HG03571 (cell line): ENCODE results near the gene COL4A2.

Source experiments
- ATAC-seq: cut with Tn5 transposase; IDR thresholded peaks from one replicate; pipeline ENCODE4 v1.9.1; 2021; ENCODE audit not compliant: unreplicated experiment

The COL4A2 gene

DNA sequence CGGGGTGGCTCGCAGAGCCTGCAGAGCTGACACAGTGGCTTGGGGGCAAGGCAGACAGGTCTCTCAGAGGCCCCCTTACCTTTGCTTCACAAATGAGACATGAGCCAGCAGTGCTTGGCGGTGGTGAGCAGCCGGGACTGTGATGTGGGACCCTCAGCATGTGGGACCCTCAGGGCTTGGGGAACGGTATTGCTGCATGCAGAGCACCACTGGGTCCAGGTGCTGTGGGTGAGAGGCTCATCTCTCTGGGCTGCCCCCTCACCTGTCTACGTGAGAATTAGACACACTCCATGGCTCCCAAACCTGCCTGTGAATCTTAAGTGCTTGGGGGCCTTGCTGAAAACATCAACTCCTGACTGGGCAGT is 106.6 kb downstream of the COL4A2 start:
- ATAC-seq, result no peak

- no peak for ATAC-seq
Measured at GRCh38 chr13:110414283-110414682, 107.2 kb downstream of the COL4A2 start.

- ATAC-seq, result no peak
Measured at GRCh38 chr13:110414931-110415330, 107.8 kb downstream of the COL4A2 start.

GRCh38 chr13:110415669-110416068 is 108.6 kb downstream of the COL4A2 start:
- no peak for ATAC-seq

DNA sequence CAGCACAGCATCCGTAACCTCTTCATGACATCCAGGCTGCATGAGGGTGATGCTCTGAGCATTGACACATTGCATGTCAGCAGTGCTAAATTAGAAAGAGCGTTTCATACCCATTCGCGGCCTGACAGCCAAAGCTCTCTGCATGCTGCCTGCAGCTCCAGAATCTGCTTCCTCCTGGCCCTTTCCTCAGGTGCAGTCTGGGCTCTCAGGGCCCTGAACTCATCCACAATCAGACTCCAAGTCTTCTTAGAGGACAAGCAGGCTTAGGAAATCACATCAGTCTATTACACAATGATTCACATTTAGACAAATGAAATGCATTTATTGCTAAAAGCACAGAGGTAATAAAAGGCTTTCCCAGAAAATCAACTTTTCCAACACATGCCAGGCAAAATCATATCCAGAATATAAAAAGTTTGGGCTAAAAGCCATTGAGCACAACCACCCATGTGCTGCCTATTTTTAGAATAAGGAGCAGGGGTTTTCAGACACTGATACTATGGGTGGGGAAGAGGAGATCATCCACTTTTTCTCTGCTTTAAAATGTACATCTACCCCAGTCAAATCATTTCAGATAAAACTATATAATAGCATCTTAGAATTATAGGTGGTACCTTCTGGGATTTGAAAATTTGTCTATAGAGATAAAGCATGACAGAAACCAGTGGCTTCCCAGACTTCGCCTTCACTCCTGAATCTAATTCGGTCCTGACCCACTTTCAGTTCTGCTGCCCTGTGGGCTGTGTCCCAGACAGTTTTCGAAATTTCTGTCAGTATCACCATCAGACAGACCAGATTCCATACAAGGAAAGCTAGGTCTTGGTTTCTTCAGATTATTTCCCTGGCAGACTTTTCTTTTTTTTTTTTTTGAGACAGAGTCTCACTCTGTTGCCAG is 109.3 kb downstream of the COL4A2 start:
- ATAC-seq, result no peak

DNA sequence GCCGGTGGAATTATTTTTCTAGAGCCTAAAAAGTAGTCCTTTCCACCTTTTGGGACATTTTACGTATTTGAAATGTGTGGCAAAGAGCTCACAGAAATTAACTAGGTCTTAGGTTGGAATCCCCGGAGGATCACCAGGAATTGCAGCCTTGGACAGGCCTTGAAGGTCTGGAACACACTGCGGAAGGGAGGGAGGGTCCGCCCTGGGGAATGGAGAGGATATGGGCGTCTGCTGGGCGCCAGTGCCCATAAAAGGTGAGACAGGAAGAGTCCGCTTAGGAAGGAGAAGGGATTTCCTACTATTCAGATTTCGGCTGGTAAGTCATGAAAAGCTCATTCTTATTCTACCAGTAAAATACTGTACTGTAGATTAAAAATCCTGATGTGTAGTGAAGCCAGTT is 111.9 kb downstream of the COL4A2 start:
- ATAC-seq, result no peak

- ATAC-seq, result no peak
Measured at GRCh38 chr13:110419381-110419791, 112.3 kb downstream of the COL4A2 start.

DNA sequence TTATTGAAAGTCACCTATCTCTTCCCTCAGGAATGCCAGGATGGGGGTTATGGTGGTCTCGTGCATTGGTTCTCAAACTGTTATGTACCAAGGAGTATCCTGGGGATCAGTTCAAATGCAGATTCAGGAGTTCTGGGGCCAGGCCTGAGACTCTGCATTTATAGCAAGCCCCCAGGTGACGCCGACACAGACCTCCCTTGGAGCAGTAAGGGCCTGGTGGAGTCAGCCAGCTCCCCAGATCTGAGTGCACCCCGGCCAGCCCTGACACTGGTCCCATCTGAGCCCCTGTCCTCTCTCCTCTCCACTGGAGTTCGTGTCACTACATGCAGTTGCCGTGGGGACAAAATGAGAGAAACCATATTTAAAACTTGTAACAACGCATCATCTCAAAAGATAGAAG is 112.9 kb downstream of the COL4A2 start:
- no peak for ATAC-seq

DNA sequence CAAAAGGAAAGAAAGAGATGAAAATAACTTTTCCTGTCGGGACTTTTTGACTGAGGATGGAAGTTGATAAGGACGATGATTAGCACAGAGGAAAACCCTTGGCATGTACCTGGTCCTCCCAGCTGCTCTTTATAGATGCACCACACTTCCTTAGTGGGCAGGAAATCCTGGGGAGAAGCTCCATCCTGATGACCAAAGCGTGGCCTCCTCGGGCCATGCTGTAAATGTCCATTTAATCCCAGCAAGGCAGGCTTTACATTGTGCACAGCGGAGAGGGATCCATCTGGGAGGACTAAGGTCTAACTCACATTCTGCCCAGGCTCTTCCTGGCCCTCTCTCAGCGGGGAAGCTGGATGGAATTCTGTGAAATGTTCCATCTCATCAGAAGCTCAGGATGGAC is 113.5 kb downstream of the COL4A2 start:
- ATAC-seq, result no peak

GRCh38 chr13:110421061-110421460 is 114.0 kb downstream of the COL4A2 start:
- no peak for ATAC-seq

GRCh38 chr13:110421696-110422385 is 114.8 kb downstream of the COL4A2 start:
- ATAC-seq, result no peak

DNA sequence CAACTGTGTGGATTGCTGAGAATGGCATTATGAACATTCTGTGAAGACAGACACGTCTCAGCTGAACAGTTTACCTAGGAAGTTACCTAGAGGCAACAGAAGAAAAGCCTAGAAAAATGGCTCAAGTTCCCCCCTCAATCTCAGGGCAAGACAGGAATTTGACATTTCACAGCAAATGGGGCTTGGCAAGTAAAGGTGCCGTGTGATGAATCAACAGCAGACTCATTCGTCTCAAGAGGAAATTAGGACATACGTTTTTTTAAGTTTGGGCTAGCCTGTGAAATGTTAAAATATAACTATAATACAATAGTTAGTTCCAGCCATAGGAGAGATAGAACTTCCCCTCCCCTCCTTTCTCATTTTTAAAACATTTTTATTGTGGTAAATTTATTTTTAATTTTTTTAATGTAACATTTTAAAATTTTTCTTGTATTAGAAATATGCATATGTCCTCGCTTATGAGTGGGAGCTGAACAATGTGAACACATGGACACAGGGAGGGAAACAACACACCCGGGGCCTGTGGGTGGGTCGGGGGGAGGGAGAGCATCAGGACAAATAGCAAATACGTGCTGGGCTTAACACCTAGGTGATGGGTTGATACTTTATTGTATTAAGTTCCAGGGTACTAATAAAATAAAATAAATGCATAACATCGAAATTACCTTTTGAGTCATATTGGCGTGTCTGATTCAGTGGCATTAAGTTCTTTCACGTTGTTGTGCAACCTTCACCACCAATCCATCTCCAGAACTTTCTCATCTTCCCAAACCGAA is 116.0 kb downstream of the COL4A2 start:
- ATAC-seq, result no peak

DNA sequence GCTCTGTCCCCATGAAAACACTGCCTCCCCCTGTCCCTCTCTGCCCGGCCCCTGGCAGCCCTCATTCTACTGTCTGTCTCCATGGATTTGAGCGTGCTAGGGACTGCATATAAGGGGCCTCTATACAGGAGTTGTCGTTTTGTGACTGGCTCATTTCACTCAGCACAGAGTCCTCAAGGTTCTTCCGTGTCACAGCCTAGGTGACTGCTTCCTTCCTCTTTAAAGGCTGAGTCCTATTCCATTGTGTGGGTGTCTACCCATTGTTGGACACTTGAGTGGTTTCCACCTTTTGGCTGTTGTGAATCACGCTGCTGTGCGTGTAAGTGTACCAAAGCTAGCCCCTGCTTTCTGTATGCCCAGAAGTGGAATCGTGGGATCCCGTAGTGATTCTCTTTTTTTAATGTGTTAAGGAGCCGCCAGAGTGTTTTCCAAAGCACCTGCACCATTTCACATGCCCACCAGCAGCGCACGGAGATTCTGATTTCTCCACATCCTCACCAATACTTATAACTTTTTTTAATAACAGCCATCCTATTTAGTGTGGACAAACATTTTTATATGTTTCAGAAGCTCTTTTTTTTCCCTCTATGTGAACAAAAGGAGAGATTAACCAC is 116.7 kb downstream of the COL4A2 start:
- ATAC-seq, result no peak

- no peak for ATAC-seq
Measured at GRCh38 chr13:110424569-110425443, 117.7 kb downstream of the COL4A2 start.

- ATAC-seq, result no peak
Measured at GRCh38 chr13:110425444-110425780, 118.3 kb downstream of the COL4A2 start.

DNA sequence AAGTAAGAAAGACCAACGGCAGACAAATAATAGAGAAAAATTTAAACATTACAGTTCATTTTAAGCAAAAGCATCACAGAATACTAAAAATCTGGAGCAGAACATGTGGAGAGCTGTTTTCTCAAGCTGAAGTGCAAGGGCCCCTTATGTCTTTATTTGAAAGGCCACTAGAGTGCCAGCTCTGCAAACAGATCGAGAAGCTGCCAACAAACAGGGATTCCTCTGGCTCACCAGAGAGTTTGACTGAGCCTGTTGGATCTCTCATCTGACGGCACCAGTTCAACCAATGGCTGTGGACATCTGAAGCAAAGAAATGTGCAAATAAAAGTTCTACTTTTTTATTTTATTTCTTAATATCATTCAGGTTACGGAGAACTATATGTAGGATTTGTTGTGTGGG is 119.7 kb downstream of the COL4A2 start:
- no peak for ATAC-seq

- ATAC-seq, result no peak
Measured at GRCh38 chr13:110428313-110428712, 121.2 kb downstream of the COL4A2 start.

DNA sequence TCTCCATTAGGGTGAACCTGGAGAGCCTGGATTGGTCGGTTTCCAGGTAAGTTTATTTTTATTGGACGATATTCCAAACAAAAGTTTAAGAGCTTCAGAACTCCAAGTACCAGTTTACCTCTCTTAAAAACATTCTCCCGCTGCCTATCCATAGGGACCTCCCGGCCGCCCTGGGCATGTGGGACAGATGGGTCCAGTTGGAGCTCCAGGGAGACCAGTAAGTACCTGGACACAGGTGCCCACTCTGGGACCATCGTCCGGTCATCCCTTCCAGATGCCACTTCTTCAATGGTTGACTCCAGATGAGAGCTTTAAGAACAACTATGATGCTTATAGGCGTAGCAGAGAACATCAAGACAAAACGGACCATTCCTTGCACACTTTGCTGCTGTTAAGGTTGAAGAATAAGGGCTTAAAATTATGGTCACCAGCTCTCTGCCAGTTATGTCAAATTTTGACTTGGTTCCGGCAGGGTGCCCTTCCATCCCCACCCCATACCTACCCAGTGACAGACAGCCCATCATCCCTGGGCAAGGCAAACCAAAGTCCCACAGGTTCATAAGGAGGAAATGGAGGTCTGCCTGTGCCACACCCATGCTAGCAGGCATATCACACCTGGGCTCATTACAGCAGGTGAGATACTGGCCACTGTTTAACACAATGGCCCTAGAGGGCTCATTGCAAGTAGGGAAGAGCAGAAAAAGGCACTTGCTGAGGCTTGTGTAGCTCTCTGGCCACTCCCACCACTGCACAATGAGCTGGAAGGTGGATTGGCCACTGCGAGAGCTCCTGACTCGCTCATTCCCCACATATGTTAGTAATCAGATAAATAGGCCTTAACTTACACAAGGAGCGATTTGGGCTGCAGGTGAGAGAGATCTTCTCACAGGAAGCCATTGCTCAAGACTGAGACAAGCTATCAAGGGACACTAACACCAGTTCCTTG is 123.6 kb downstream of the COL4A2 start:
- ATAC-seq, result no peak
